CD4-positive, alpha-beta memory T cell (primary cell): ENCODE measurements around the gene WDR37. TPM values are rescaled to one million over a fixed set of nuclear protein-coding genes. Genes with fewer than 3 reads are reported as not detected.

Experiments
- CTCF ChIA-PET: fragments of 350-600 bp; sonication (Branson Sonifier 250); formaldehyde crosslinking; loops from one replicate; lab custom pipeline; 2021; ENCODE audit warnings: inconsistent platforms; ENCODE audit not compliant: partially characterized antibody; lab: Charles Lee
- POLR2A ChIA-PET: fragments of 350-600 bp; sonication (Branson Sonifier 250); formaldehyde crosslinking; loops from one replicate; lab custom pipeline; 2021; ENCODE audit not compliant: partially characterized antibody; lab: Charles Lee
- DNase-seq, 5 donors: peaks; one replicate each; pipeline versions ENCODE4 v3.0.0 to v3.0.0-alpha.2; 2020 to 2022; ENCODE audit warnings: mixed read lengths in 1 of 5
- H3K27ac ChIP-seq: one replicate; pipeline ENCODE4 v1.7.0; 2013; ENCODE audit warnings: low read depth, low read length
- H3K27me3 ChIP-seq: 2 replicates; pipeline ENCODE4 v1.7.0; 2013; ENCODE audit warnings: mild to moderate bottlenecking, low read length, moderate library complexity; ENCODE audit not compliant: insufficient read depth
- H3K36me3 ChIP-seq: 2 replicates; pipeline ENCODE4 v1.7.0; 2013; ENCODE audit warnings: mild to moderate bottlenecking, low read length, moderate library complexity; ENCODE audit not compliant: insufficient read depth
- H3K4me1 ChIP-seq: 2 replicates; pipeline ENCODE4 v1.7.0; 2013; ENCODE audit warnings: mild to moderate bottlenecking, low read length, moderate library complexity; ENCODE audit not compliant: insufficient read depth
- H3K4me3 ChIP-seq, 2 donors: one replicate each; pipeline ENCODE4 v1.7.0; 2013; ENCODE audit warnings: low read length in 2 of 2, mild to moderate bottlenecking in 1 of 2
- H3K9me3 ChIP-seq, 2 donors: one replicate each; pipeline ENCODE4 v1.7.0; 2013; ENCODE audit warnings: low read length in 2 of 2, control low read depth in 1 of 2; ENCODE audit not compliant: control insufficient read depth in 1 of 2
- H3K27ac Mint-ChIP-seq, 7 donors: one replicate each; pipeline ENCODE4 v1.8.0; 2020 to 2021; ENCODE audit warnings: mixed read lengths in 7 of 7, mild to moderate bottlenecking in 6 of 7, inconsistent platforms in 3 of 7, moderate library complexity in 3 of 7
- H3K27me3 Mint-ChIP-seq, 2 donors: one replicate each; pipeline ENCODE4 v1.8.0; 2020 to 2021; ENCODE audit warnings: mixed read lengths in 2 of 2
- H3K36me3 Mint-ChIP-seq, 2 donors: one replicate each; pipeline ENCODE4 v1.8.0; 2020 to 2021; ENCODE audit warnings: mixed read lengths in 2 of 2, inconsistent platforms in 1 of 2, mild to moderate bottlenecking in 1 of 2
- H3K4me1 Mint-ChIP-seq, 4 donors: one replicate each; pipeline ENCODE4 v1.8.0; 2020 to 2021; ENCODE audit warnings: mixed read lengths in 4 of 4, mild to moderate bottlenecking in 1 of 4
- H3K4me3 Mint-ChIP-seq, 8 donors: one replicate each; pipeline ENCODE4 v1.8.0; 2020 to 2021; ENCODE audit warnings: mixed read lengths in 8 of 8, mild to moderate bottlenecking in 7 of 8, moderate library complexity in 6 of 8, inconsistent platforms in 3 of 8
- H3K9me3 Mint-ChIP-seq, 8 donors: one replicate each; pipeline ENCODE4 v1.8.0; 2020 to 2021; ENCODE audit warnings: mixed read lengths in 8 of 8, mild to moderate bottlenecking in 5 of 8, inconsistent platforms in 3 of 8, moderate library complexity in 1 of 8
- intact Hi-C: fragments of 100-400 bp; cut with micrococcal nuclease; formaldehyde crosslinking; loops from one replicate; pipeline ENCODE4 v1.15.1; 2023
- polyA plus RNA-seq, 2 donors: library from polyadenylated mRNA; unstranded; fragments of 300-500 nt; fragmentation: Illumina TruSeq; gene quantifications; one replicate each; pipeline ENCODE4 v1.2.3, GENCODE V29; 2021
- total RNA-seq, 2 experiments: library from RNA; stranded (reverse); gene quantifications; one replicate each; pipeline ENCODE4 v1.2.3, GENCODE V29; 2021

WDR37 gene
- total and polyA plus RNA-seq, 4 experiments from 2014 or later: 14.2 to 42.5 (median 29.8) TPM

GRCh38 chr10:1132584-1132983 is 76.4 kb downstream of the WDR37 start:
- no peak overlapping the region for H3K4me3 ChIP-seq
- H3K27ac Mint-ChIP-seq: no peak overlapping the region
- no peaks in the 10 kb centered on the region for H3K9me3 ChIP-seq
- POLR2A ChIA-PET: no interaction called here
- H3K4me1 ChIP-seq: no peaks in the 10 kb centered on the region
- no peak overlapping the region for H3K4me3 Mint-ChIP-seq
- no peak for DNase-seq
- H3K4me1 Mint-ChIP-seq: peaks cover 7 to 13% (median 10%) of the 10 kb centered on the region in 4 donors
- H3K36me3 Mint-ChIP-seq: peaks cover 41 to 47% of the 10 kb centered on the region in 2 donors
- no peaks in the 10 kb centered on the region for H3K27me3 ChIP-seq
- peaks cover 0 to 5% (median 0%) of the 10 kb centered on the region in 8 donors for H3K9me3 Mint-ChIP-seq
- H3K27ac ChIP-seq: no peak overlapping the region
- no peaks in the 10 kb centered on the region for H3K27me3 Mint-ChIP-seq
- peaks cover 35% of the 10 kb centered on the region for H3K36me3 ChIP-seq
- CTCF ChIA-PET: interaction anchor here (1.0 to 2.1 kb wide), 2 partner anchors 16 to 23 kb away, joined by 3 to 5 read pairs; no protein-coding TSS in a partner anchor
- intact Hi-C loops: no loop called here

GRCh38 chr10:1133495-1134045 is 77.4 kb downstream of the WDR37 start:
- intact Hi-C loops: no loop called here
- Histone ChIP-seq H3K4me1 (no peaks in the 10 kb centered on the region), H3K4me3 (no peak overlapping the region), H3K27me3 (no peaks in the 10 kb centered on the region), H3K9me3 (no peaks in the 10 kb centered on the region), H3K36me3 (peaks cover 31% of the 10 kb centered on the region), H3K27ac (no peak overlapping the region)
- peaks cover 41 to 42% of the 10 kb centered on the region in 2 donors for H3K36me3 Mint-ChIP-seq
- ChIA-PET CTCF (no interaction called here), POLR2A (no interaction called here)
- H3K4me1 Mint-ChIP-seq: peaks cover 7 to 13% (median 10%) of the 10 kb centered on the region in 4 donors
- peak overlapping the region in 6 of 7 donors; percentile 23 to 83 (median 62) for H3K27ac Mint-ChIP-seq
- peaks cover 0 to 12% (median 5%) of the 10 kb centered on the region in 8 donors for H3K9me3 Mint-ChIP-seq
- H3K27me3 Mint-ChIP-seq: no peaks in the 10 kb centered on the region
- no peak for DNase-seq
- no peak overlapping the region for H3K4me3 Mint-ChIP-seq

- peaks cover 0 to 17% (median 11%) of the 10 kb centered on the region in 8 donors for H3K9me3 Mint-ChIP-seq
These were observed 78.0 kb downstream of the WDR37 start for GRCh38 chr10:1134156-1134555.

GRCh38 chr10:1136268-1136667 is 80.1 kb downstream of the WDR37 start:
- no peak overlapping the region for H3K4me3 Mint-ChIP-seq
- ChIA-PET CTCF (interaction anchor here (2.0 kb wide), 1 partner anchor 26 kb away, joined by 6 read pairs; no protein-coding TSS in a partner anchor), POLR2A (no interaction called here)
- H3K27me3 Mint-ChIP-seq: peaks cover 0 to 1% of the 10 kb centered on the region in 2 donors
- Histone ChIP-seq H3K9me3 (no peaks in the 10 kb centered on the region), H3K4me1 (no peaks in the 10 kb centered on the region), H3K27ac (no peak overlapping the region), H3K4me3 (no peak overlapping the region), H3K27me3 (no peaks in the 10 kb centered on the region), H3K36me3 (peaks cover 5% of the 10 kb centered on the region)
- no peak for DNase-seq
- H3K36me3 Mint-ChIP-seq: peaks cover 19 to 28% of the 10 kb centered on the region in 2 donors
- peaks cover 7 to 13% (median 10%) of the 10 kb centered on the region in 4 donors for H3K4me1 Mint-ChIP-seq
- intact Hi-C loops: no loop called here
- no peak overlapping the region for H3K27ac Mint-ChIP-seq
- H3K9me3 Mint-ChIP-seq: peaks cover 2 to 28% (median 22%) of the 10 kb centered on the region in 8 donors

More at GRCh38 chr10:1134156-1134555, 78.0 kb downstream of the WDR37 start:
- Mint-ChIP-seq H3K36me3 (peaks cover 37 to 41% of the 10 kb centered on the region in 2 donors), H3K4me1 (peaks cover 7 to 13% (median 10%) of the 10 kb centered on the region in 4 donors), H3K4me3 (no peak overlapping the region), H3K27me3 (no peaks in the 10 kb centered on the region), H3K27ac (peak overlapping the region in 2 of 7 donors; percentile 75 to 77)
- CTCF ChIA-PET: no interaction called here
- Histone ChIP-seq H3K4me1 (no peaks in the 10 kb centered on the region), H3K27ac (no peak overlapping the region), H3K36me3 (peaks cover 26% of the 10 kb centered on the region), H3K27me3 (no peaks in the 10 kb centered on the region), H3K4me3 (no peak overlapping the region), H3K9me3 (no peaks in the 10 kb centered on the region)
- POLR2A ChIA-PET: no interaction called here
- no peak for DNase-seq
- intact Hi-C loops: no loop called here

GRCh38 chr10:1137499-1138163 is 81.4 kb downstream of the WDR37 start:
- no peaks in the 10 kb centered on the region for H3K36me3 ChIP-seq
- Mint-ChIP-seq H3K27me3 (peaks cover 2 to 3% of the 10 kb centered on the region in 2 donors), H3K4me3 (no peak overlapping the region), H3K36me3 (peaks cover 11 to 19% of the 10 kb centered on the region in 2 donors), H3K4me1 (peaks cover 6 to 9% (median 7%) of the 10 kb centered on the region in 4 donors), H3K27ac (no peak overlapping the region), H3K9me3 (peaks cover 2 to 31% (median 22%) of the 10 kb centered on the region in 8 donors)
- ChIA-PET POLR2A (no interaction called here), CTCF (no interaction called here)
- no peak for DNase-seq
- intact Hi-C loops: no loop called here
- H3K4me3 ChIP-seq: no peak overlapping the region
- H3K4me1 ChIP-seq: no peaks in the 10 kb centered on the region
- H3K9me3 ChIP-seq: no peaks in the 10 kb centered on the region
- no peak overlapping the region for H3K27ac ChIP-seq
- H3K27me3 ChIP-seq: no peaks in the 10 kb centered on the region

GRCh38 chr10:1138529-1138928 is 82.3 kb downstream of the WDR37 start:
- H3K36me3 ChIP-seq: no peaks in the 10 kb centered on the region
- Mint-ChIP-seq H3K36me3 (peaks cover 10 to 15% of the 10 kb centered on the region in 2 donors), H3K4me3 (no peak overlapping the region), H3K27ac (no peak overlapping the region), H3K9me3 (peaks cover 2 to 31% (median 22%) of the 10 kb centered on the region in 8 donors), H3K4me1 (peaks cover 1 to 7% (median 5%) of the 10 kb centered on the region in 4 donors), H3K27me3 (peaks cover 3 to 6% of the 10 kb centered on the region in 2 donors)
- H3K4me1 ChIP-seq: no peaks in the 10 kb centered on the region
- CTCF ChIA-PET: no interaction called here
- no peak overlapping the region for H3K27ac ChIP-seq
- intact Hi-C loops: no loop called here
- no peaks in the 10 kb centered on the region for H3K9me3 ChIP-seq
- H3K4me3 ChIP-seq: no peak overlapping the region
- H3K27me3 ChIP-seq: no peaks in the 10 kb centered on the region
- POLR2A ChIA-PET: no interaction called here
- DNase-seq: no peak

- ChIA-PET POLR2A (no interaction called here), CTCF (interaction anchor here (1.2 kb wide), 1 partner anchor 31 kb away, joined by 4 read pairs; no protein-coding TSS in a partner anchor)
- H3K4me1 Mint-ChIP-seq: peaks cover 0 to 1% (median 0%) of the 10 kb centered on the region in 4 donors
- Histone ChIP-seq H3K27ac (no peak overlapping the region), H3K4me3 (no peak overlapping the region), H3K27me3 (no peaks in the 10 kb centered on the region), H3K9me3 (no peaks in the 10 kb centered on the region), H3K4me1 (no peaks in the 10 kb centered on the region), H3K36me3 (no peaks in the 10 kb centered on the region)
- H3K9me3 Mint-ChIP-seq: peaks cover 2 to 48% (median 29%) of the 10 kb centered on the region in 8 donors
- H3K27ac Mint-ChIP-seq: no peak overlapping the region
- H3K4me3 Mint-ChIP-seq: no peak overlapping the region
- H3K36me3 Mint-ChIP-seq: peaks cover 6 to 15% of the 10 kb centered on the region in 2 donors
- DNase-seq: no peak
- peaks cover 3 to 7% of the 10 kb centered on the region in 2 donors for H3K27me3 Mint-ChIP-seq
- intact Hi-C loops: no loop called here
These were observed 85.1 kb downstream of the WDR37 start for GRCh38 chr10:1141261-1141660.
